ENCODE measurements around the gene SUN2. TPM values are rescaled to one million over a fixed set of nuclear protein-coding genes. Genes with fewer than 3 reads are reported as not detected.

SUN2 gene
- total RNA-seq, 1 experiment from 2014 or later = 45.1 TPM

- CTCF ChIA-PET = no interaction called here
- peaks cover 13% of the 10 kb centered on the region for H3K36me3 ChIP-seq (ENCODE audit: control insufficient read depth, insufficient read depth, low read length)
Measured at GRCh38 chr22:38684895-38685294, 70.9 kb downstream of the SUN2 start.

More at GRCh38 chr22:38684895-38685294, 70.9 kb downstream of the SUN2 start:
- intact Hi-C loops (cut with micrococcal nuclease; ENCODE audit: unreplicated experiment) = no loop called here
- H3K27me3 ChIP-seq (ENCODE audit: control insufficient read depth, insufficient read depth, low read length) = no peaks in the 10 kb centered on the region
- no TSS peak for BruUV-seq (replicated peaks)
- H3K4me1 ChIP-seq (ENCODE audit: control insufficient read depth, insufficient read depth, low read length) = no peaks in the 10 kb centered on the region
- no peak for ATAC-seq
- no peak for TF ChIP-seq POLR2AphosphoS5 (IDR thresholded peaks at IDR 0.05; ENCODE audit: low read depth, low read length)
- no peak for TF ChIP-seq CTCF (IDR thresholded peaks at IDR 0.05)
- TF ChIP-seq REST (IDR thresholded peaks at IDR 0.05; ENCODE audit: insufficient read depth in 1 of 2, low read depth in 2 of 2, low read length in 1 of 2) = no peak
- TF ChIP-seq TCF7L2 (IDR thresholded peaks at IDR 0.05; ENCODE audit: low read depth, low read length) = no peak
- TF ChIP-seq SIN3A (IDR thresholded peaks at IDR 0.05; ENCODE audit: borderline replicate concordance, insufficient read depth, low read depth, low read length) = no peak
- DNase-seq (ENCODE audit: low read depth, low spot score) = no peak
- in situ Hi-C loops (cut with HindIII; ENCODE audit: low pct_unique_long_range_greater_than_20kb, low sequenced_read_pairs) = no loop called here
- no peak overlapping the region for H3K27ac ChIP-seq (ENCODE audit: low read length)
- H3K9me3 ChIP-seq (ENCODE audit: control insufficient read depth, insufficient read depth, low read depth, low read length) = peaks cover 3% of the 10 kb centered on the region; the same call in 1 of the 2 replicates
- no peak overlapping the region for H3K4me3 ChIP-seq (ENCODE audit: low read depth in 2 of 2, low read length in 2 of 2)
- POLR2A ChIA-PET = no interaction called here

Other genes starting within 250 kb of the SUN2 start
- gene DDX17, start 249.7 kb downstream of the SUN2 start, total RNA-seq (2021; ENCODE audit: unreplicated experiment) = 277 TPM
- 3.2 TPM for gene DMC1, start 185.8 kb downstream of the SUN2 start, total RNA-seq (2021; ENCODE audit: unreplicated experiment)
- 2.4 TPM for gene FAM227A, start 99.6 kb downstream of the SUN2 start, total RNA-seq (2021; ENCODE audit: unreplicated experiment)
- 20.4 TPM for gene CBY1, start 99.4 kb downstream of the SUN2 start, total RNA-seq (2021; ENCODE audit: unreplicated experiment)
- gene TOMM22, start 74.0 kb downstream of the SUN2 start, total RNA-seq (2021; ENCODE audit: unreplicated experiment) = 111 TPM
- 35.1 TPM for gene JOSD1, start 55.1 kb downstream of the SUN2 start, total RNA-seq (2021; ENCODE audit: unreplicated experiment)
- 25.5 TPM for gene GTPBP1, start 50.1 kb downstream of the SUN2 start, total RNA-seq (2021; ENCODE audit: unreplicated experiment)
- gene DNAL4, start 38.1 kb upstream of the SUN2 start, total RNA-seq (2021; ENCODE audit: unreplicated experiment) = 10.5 TPM
- 32.6 TPM for gene NPTXR, start 88.0 kb upstream of the SUN2 start, total RNA-seq (2021; ENCODE audit: unreplicated experiment)
- gene CBX6, start 116.2 kb upstream of the SUN2 start, total RNA-seq (2021; ENCODE audit: unreplicated experiment) = 98.4 TPM
- not detected for gene APOBEC3A, start 201.6 kb upstream of the SUN2 start, total RNA-seq (2021; ENCODE audit: unreplicated experiment)
- 15.6 TPM for gene APOBEC3B, start 226.3 kb upstream of the SUN2 start, total RNA-seq (2021; ENCODE audit: unreplicated experiment)